HG02610 (cell line): Measurements from ENCODE around the gene POU2F3.

ENCODE experiments used
- ATAC-seq: cut with Tn5 transposase; IDR thresholded peaks from one replicate; pipeline ENCODE4 v1.9.1; 2021; ENCODE audit warnings: mild to moderate bottlenecking, moderate library complexity; ENCODE audit not compliant: unreplicated experiment

POU2F3 gene

GRCh38 chr11:120224972-120225909, 14.7 kb upstream of the POU2F3 start:
- ATAC-seq, result no peak

GRCh38 chr11:120226242-120226641, 13.7 kb upstream of the POU2F3 start:
- ATAC-seq, result no peak

DNA sequence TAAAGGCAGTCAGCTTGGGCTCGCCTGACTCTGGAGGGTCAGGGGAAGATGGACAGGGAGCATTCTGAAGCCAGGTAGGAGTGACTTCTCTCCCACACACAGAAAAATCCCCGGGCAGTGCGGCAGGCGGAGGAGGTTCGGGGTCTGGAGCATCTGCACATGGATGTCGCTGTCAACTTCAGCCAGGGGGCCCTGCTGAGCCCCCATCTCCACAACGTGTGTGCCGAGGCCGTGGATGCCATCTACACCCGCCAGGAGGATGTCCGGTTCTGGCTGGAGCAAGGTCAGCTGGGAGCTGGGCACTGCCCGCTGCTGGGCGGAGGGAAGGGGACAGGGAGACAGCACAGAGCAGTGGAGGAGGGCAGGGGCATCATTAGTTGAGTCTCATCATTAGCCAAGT, 13.2 kb upstream of the POU2F3 start:
- no peak for ATAC-seq

- no peak for ATAC-seq
Measured at GRCh38 chr11:120227228-120227852, 12.6 kb upstream of the POU2F3 start.

DNA sequence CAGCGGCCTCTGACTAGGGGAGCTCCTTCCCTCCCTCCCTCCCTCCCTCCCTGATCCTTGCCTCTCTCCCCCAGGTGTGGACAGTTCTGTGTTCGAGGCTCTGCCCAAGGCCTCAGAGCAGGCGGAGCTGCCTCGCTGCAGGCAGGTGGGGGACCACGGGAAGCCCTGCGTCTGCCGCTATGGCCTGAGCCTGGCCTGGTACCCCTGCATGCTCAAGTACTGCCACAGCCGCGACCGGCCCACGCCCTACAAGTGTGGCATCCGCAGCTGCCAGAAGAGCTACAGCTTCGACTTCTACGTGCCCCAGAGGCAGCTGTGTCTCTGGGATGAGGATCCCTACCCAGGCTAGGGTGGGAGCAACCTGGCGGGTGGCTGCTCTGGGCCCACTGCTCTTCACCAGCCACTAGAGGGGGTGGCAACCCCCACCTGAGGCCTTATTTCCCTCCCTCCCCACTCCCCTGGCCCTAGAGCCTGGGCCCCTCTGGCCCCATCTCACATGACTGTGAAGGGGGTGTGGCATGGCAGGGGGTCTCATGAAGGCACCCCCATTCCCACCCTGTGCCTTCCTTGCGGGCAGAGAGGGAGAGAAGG, 11.1 kb upstream of the POU2F3 start:
- ATAC-seq, result no peak

GRCh38 chr11:120229451-120230424, 10.2 kb upstream of the POU2F3 start:
- ATAC-seq, result no peak

GRCh38 chr11:120230433-120231071, 9.4 kb upstream of the POU2F3 start:
- ATAC-seq, result no peak

GRCh38 chr11:120231963-120232362, 8.0 kb upstream of the POU2F3 start:
- ATAC-seq, result no peak

GRCh38 chr11:120233207-120233803, 6.6 kb upstream of the POU2F3 start:
- ATAC-seq, result no peak

GRCh38 chr11:120235024-120235628, 4.8 kb upstream of the POU2F3 start:
- ATAC-seq, result no peak

DNA sequence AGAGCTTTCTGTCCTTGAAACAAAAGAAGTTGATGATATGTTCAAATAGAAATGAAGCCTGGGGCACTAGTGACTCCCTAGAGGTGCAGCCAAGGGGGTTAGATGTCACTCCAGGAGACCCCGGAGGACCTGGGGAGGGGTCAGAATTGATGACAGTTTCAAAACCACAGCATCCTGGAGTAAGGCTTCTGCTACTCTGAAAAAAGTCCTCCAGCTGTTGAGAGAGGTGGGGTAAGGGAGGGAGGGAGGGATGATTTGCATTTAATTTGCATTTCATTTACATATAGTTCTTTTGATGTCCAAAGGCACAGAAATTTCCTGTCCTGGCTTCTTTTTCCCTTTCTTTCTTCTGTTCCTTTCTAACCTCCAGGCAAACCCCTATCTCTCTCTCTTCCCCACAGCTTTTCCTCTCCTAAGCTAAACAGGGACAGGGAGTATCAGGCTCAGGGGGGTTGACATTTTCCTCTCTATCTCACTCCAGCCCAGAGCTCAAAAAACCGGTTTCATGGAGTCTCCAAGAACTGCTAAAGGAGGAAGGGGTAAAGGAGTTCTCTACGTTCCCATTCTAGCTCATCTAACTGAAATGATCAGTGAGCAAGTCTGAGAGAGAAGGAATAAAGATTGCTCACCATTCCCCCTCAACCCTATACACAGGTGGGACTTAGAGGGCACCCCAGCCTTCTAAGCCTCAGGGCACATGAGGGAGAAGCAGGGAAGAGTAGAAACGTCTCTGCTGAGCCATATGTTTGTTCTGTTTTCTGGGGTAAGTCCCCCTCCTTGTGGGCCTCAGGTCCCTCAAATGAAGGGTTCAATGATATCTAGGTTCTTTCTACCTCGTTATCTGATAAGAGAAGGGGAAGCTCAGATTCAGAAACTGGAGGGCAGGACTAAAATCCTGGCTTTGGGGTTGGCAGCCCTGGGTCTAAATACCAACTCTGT, 3.5 kb upstream of the POU2F3 start:
- ATAC-seq, result no peak

DNA sequence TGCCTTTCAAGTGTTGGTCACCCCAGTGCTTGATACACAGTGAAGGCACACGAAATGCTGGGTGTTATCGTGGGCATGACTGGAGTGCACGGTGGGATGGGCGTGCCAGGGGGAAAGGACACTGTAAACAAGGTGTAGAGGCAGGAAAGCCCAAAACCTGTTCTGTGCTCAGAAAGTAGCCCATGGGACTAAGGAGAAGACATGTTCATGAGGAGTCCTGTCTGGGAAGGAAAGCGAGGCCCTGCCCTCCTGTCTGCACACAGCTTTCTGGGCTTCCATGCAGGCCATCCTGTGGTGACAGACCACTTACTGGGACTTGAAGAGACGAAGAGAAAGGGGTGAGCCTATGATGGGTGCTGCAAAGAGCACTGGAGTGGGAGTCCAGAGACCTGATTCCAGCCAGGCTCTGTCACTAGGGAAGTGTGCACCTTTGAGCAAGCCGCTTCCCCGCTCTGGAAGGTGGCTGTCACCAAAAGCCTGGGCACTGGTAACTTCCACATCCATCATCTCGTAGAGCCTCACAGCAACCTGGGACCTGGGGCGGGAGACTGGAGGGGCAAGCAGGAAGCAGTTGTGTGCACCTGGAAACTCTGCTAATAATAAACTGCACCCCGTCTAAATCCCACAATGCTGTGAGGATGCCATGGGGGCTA, 846 bp upstream of the POU2F3 start:
- ATAC-seq, result no peak

GRCh38 chr11:120240866-120241265, 926 bp downstream of the POU2F3 start:
- ATAC-seq, result no peak

DNA sequence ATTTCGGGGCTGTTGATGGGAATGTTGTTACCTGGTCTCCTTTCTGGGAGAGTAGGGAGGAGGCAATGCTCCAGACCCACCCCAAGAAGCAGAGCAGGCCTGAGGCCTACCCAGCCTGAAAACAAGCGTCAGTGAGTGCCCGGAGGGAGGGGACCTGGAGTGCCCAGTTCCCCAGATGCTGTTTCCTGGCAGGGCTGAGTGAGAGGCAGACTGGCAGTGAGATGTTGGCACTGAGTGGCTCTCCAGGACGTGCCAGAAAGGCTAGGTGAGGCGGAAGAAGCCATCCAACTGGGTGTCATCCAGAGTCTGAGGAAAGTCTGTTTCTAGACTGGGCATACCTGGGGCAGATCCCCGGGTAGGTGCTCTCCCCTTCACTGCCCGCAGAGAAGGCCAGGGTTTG, 1.3 kb downstream of the POU2F3 start:
- no peak for ATAC-seq

- no peak for ATAC-seq
Measured at GRCh38 chr11:120243221-120243620, 3.3 kb downstream of the POU2F3 start.

DNA sequence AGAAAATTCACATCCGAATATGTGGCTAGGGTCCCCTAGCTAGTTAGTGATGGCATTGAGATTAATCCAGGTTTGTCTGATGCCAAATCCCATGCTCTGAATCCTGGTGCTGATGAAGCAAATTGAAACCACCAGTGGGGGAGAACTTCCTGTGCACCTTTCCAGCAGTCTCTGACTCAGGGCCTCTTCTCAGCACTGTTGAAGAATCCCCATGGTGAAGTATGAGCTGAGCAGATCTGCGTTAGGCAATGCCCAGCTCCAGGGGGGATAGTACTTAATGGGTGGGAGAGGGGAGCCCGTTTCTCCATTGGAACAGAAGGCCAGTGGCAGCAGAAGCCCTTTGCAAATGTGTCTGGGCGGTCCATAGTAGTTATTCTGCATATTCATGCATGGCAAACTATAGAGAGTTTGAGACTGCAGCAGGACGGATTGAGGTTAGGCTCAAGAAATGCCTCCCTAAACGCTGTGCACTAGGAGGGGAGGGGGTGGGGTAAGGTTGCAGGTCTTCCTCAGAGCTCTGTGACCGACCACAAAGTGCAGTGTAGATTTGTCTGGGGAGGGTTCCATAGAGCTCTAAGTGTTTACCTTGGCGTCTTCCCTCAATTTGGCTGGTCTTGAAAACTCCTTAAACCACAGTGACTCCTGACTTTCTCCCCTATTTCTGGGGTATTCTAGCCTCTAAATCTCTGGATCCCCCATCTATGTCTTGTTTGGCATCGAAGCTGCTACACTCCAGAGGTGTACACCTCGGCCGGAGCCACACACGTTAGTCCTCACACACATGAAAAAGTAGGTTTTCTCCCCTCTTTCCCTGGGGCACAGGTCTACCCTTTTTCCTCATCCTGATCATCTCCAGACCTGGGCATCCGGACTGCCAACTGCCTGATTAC, 4.8 kb downstream of the POU2F3 start:
- no peak for ATAC-seq

- no peak for ATAC-seq
Measured at GRCh38 chr11:120245434-120245833, 5.5 kb downstream of the POU2F3 start.
